ENCODE data around the gene INSRR.

INSRR gene

DNA sequence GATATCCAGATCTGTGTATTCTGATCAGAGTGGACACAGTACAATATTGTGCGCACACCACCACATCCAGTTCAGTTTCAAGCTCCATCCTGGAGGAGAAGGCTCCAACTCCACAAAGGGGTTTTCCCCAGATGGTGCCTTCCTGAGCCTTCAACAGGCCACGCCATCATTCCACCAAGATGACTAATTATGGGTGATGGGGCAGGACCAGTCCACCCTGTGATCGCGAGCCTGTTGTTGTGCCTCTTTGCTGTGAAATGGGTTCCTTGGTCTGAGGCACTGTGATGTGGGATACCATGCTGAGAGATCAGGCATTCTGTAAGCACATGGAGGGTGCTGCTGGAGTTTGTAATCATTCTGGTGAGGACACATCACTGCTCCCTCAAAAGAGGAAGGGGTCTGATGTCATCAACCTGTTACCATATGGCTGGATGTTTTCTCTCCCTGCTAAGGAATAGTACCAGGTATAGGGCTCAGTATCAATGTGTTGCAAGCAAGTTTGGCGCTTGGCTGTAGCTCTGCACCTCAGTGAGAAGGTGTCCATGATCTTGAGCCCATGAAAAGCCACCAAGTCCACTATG lies 35.6 kb downstream of the INSRR start:
- ATAC-seq, result no peak

DNA sequence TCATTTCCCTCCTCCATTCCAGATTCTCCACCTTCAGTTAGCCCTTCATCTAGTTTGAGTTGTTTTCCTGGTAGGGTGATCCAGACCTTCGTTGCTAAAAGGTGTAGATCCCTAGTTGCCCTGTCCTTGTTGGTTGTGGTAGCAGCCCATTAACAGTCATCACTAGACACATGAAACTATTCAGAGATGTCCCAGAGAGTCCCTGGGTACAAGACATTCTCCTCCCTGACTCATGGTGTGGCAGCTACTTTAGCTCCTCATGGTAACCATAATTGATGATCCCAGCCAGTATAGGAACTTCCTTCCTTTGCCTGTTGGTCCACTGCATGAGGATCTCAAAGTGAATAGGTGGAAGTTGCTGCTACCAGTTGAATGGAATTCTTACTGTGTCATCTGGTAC lies 36.2 kb downstream of the INSRR start:
- no peak for ATAC-seq

DNA sequence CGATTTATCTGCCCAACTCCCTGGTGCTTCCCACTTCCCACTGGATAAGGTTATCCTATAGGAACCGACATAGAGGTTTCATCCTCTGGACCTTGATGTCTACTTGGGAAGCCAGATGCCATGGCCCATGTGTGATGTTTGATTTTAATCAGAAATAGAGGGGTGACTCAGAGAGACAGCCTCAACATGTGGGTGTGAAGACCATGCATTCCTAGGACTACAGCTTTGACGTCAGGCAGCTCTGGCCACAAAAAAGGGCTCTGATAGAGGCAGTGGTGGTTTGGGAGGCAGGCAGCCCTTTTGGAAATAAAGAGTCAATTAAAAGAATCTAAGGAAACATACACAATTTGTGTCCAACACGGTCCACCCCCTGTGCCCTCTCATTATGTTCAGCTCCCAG lies 37.1 kb downstream of the INSRR start:
- peak; percentile 71 to 86 for ATAC-seq

DNA sequence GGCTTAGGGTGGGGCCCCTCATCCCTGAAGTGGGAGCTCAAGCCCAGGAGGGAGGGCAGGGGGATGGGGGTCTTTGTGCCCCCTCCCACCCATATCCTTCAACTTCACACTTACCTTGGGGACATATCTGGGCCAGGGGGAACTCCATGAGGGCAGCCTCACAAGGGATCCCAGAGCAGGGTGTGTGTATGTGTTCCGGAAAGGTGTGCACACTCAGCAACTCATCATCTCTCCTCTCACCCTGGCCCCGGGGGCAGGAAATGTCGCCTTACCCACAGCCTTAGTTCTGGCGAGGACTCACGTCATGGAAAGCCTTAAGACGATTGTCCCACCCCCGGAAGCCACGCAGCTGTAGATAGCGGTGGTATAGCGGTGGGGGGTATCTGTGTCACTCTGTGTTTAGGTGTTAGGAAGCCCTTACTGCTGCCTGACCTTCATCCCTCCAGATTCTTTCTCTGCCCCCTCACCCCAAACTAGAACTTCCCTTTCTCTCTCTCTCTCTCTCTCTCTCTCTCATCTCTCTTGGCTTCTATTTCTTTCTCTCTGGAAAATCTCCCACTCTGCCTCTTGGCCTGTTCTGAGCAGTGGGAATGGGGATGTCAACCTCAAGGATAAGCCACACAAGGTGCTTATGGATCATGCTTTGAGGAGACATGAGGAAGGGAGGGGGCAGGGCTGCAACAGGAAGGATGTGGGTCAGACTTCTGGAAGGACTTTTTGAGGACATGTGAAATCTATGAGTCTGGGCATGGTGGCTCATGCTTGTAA lies 42.2 kb downstream of the INSRR start, which contains the start of gene SH2D2A:
SH2D2A (minus strand) TSS at position 288 of the 768 bp plus-strand sequence; CDS start at position 148, 140 bp downstream.
- peak; percentile 91 for ATAC-seq

DNA sequence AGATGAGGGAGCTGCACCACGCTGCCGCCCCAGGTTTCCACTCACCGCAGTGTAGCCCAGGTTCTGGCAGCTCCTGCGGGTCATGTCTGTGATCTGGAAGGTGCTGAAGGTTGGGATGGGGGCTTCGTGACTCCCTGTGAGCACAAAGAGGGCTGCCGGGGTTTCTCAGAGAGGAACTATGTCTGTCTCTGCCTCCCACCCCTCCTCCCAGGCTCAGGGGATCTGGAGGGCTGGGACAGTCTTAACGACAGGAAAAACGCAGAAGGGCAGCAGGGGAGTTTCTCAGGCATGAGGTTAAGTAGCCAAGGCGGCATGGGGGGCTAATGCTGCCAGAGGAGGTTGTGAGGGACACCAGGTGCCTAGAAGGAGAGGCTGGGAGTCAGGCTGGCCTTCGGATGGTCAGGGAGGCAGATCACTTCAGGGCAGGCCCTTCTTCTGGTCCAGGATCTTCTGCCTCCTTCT lies 42.9 kb downstream of the INSRR start:
- ATAC-seq, result no peak

DNA sequence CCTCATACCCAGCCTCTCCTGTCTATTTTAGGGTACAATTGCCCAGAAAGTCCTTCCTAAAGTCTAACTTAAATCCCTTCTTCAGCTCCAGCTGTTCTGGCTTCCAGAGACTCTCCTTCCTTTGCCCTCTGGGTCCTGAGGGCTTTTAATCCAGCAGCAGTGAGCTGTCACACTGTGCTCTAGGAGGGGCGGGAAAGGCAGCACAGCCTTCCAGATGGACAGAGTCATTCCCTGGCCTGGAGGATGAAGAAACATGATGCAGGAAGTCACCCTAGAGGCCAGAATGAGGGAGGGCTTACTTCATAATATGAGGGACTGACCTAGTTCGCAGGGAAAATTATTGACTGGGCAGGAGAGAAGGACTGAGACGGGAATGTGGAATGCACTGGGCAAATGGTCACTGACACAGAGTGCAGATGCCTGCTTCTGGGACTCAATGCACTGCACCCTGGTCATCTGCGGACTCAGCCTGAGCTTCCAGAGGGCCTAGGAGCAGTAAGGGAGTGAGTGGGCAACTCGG lies 43.5 kb downstream of the INSRR start:
- ATAC-seq, result no peak

DNA sequence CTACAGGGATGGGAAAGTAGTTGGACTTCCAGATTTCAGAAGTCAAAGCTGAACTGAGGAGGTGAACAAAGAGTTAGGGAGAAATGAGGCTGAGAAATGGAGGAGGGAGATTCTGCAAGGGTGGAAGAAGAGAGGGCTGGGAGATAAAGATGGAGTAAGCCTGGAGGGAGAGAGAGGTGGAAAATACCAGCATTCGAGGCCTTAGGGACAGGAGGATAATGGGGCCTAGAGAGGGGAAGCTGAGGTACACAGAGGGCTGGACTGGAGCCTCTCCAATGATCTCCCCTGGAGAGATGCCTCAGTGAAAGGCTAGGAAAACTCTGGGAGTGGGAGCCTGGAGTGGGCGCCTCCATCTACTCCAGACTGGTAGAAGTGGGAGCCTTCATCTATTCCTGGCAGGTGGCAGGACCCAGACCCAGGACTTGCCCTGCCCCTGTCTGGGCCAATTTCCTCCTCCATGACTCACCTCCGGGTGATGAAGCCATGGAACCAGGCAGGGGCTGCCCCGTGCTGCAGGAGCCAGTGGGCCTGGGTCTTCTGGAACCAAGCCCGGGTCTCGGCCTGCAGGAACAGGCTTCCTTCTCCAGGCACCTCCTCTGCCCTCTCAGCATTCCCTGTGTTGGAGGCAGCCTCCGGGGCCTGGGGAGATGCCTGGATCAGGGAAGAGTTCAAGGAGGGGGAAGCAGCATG lies 44.2 kb downstream of the INSRR start:
- peak in 1 of 2 donors; percentile 14 for ATAC-seq

DNA sequence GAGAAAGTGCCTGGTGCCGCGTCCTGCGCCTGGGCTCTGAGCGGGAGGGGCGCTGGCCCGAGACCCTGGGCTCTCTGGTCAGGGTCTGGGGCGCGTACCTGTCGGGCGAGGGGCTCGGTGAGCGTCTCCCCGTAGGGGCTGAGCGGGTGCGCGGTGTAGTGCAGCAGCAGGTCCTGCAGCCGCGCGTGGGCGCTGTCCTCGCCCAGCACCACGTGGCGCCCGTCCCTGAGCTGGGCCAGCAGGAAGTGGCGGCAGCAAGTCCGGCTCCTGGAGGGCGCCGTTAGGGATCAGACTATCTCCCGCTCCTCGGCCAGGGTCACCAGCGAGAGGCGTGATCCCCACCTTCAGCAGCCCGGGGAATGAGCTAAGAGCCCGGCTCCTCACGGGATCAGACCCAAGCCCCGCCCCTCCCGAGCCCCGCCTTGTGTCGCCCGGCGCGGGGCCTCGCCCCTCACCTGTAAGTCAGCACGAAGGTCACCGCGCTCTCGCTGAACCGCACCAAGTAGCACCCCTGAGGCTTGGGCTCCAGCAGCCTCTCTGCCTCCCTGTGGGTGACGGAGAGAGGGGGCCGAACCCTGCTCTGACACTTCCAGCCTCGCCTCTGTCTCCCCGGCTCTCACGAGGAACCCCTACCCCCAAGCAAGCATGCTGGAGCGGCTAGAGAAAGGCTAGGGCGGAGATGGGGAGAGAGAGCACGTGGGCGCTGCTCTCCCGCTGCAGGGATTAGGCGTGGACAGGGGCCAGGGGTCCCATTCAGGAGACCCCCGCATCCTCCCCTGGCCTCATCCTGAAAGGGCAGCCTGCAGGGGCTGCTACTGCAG lies 45.0 kb downstream of the INSRR start:
- peak; percentile 41 to 42 for ATAC-seq

DNA sequence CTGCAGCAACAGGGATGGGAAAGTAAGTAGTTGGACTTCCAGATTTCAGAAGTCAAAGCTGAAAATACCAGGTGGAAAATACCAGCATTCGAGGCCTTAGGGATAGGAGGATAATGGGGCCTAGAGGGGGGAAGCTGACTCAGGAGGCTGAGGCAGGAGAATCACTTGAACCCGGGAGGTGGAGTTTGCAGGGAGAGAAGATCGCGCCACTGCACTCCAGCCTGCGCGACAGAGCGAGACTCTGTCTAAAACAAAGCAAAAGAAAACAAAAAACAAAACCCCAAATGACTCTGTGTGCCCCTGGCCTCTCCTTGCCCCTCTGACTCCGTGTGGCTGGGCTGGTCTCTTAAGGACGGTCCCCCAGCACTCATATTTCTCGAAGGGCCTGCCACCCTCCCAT lies 45.6 kb downstream of the INSRR start:
- no peak for ATAC-seq

DNA sequence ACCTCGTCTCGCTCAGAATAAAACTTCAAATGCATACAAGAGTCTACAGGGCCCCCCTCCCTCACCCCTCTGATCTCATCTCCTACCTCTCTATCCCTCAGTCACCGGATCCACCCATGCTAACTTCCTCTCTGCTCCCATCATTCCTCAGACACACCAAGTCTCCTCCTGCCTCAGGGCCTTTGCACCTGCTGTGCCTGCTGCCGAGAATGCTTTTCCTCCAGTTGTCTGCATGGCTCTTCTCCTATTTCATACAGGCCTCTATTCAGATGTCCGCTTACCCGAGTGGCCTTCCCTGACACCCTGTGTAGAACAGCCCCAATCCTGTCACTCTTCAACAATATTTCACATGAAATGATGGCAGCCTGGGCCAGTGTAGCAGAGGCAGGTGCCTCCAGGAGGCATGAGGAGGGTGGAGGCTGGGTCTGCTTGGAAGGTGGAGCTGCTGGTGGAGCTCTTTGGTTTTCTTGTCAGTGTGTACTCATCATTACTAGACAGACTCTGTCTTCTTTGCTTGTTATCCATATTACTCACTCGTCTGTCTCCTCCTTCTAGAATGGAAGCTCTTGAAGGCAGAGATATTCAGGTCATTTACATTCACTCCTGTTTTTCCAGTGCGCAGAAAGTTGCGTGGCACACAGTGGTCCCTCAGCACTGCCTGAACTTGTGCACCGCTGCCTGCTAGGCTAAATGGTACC lies 46.5 kb downstream of the INSRR start:
- ATAC-seq, result no peak

DNA sequence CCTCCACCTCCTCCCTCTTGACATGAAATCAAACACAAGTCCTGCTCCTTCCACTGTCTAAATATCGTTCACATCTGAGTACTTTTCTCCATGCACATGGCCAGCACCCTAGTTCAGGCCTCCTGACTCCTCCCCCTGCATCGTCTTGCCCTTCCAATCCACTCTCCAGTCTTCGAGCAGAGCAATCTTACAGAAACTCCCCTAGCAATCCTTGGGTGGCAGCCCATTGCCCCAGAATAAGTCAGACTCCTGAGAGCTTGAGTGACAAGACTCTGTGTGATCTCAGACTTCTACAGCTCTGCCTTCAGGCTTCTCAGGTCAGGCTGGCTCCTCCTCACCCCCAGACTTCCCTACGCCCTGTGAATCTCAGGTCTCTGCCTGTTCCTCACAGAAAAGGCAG lies 47.7 kb downstream of the INSRR start:
- no peak for ATAC-seq

DNA sequence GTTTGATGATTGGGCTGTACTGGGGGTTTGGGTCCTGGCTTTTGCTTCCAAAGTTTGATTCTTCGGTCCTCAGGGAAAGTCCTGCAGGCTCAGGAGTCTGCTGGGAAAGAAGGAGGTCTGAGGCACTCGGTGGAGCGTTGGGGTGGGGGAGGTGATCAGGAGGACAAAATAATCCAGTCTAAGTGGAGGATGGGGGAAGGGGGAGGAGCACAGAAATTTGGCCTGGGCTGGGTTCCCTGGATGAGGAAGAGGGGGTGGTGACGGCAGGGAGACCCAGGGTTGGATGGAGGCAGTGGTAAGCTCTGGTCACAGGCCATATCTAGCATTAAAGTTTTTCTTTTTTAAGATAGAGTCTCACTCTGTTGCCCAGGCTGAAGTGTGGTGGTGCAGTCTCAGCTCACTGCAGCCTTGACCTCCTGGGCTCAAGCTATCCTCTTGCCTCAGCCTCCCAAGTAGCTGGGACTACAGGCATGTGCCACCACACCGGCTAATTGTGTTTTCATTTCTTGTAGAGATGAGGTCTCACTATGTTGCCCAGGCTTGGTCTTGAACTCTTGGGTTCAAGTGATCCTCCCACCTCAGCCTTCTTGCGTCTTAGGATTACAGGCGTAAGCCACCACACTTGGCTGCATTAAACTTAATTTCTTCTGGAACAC lies 49.1 kb downstream of the INSRR start:
- ATAC-seq, result no peak

DNA sequence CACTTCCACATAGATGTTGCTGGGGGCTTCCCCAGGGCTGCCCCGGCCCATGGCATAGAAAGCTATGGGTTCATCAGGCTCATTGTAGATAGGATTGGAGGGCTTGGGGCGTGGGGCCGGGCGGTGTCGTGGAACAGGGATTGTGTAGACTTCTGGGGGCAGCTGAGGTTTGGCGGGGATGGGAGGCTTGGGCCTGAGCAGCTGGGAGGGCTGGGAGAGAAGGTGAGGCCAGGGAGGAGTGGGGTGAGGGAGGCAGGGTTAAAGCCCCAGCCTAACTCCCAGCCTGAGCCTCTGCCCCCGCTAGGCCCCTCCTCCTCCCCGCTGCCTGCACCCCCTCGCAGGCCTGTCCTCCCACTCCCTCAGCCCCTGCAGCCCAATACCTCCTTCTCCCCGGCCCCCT lies 49.6 kb downstream of the INSRR start:
- ATAC-seq, result no peak

DNA sequence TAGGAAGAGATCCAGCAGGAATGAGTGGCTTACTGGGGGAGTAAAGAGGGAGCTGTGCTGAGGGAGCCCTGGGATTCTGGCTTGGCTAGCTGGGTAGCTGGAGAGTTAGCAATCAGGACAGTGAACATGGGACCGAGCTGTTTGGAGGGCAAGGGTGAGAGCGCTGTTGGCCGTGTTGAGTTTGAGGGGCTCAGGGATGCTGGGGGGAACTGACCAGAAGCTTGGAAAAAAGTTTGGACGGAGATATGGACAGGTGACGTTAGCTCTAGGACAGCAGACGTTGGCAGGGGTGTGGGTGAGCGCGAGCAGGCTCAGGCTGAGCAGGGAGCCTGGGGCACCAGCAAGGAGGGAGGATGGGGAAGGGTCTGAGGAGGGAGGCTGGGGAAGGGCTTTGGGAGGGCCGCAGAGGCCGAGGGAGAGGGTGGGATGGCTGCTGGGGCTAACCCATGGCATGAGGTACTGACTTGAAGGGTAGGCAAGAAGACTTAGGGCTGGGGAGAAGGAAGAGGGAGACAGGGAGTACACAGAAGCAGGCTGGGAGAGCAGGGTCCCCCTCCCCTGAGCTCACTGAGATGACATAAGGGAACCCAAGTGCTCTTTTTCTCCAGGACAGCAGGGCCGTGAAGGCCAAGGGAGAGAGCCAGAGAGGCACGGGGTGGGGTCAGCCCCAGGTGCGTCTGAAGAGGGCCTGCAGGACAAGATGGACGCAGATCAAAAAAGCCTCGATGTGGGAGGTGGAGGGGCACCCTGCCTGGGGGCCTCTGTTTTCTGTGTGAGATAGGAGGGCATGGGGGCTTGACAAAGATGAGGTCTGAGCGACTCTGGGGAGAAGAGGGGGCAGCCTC lies 50.5 kb downstream of the INSRR start:
- no peak for ATAC-seq

DNA sequence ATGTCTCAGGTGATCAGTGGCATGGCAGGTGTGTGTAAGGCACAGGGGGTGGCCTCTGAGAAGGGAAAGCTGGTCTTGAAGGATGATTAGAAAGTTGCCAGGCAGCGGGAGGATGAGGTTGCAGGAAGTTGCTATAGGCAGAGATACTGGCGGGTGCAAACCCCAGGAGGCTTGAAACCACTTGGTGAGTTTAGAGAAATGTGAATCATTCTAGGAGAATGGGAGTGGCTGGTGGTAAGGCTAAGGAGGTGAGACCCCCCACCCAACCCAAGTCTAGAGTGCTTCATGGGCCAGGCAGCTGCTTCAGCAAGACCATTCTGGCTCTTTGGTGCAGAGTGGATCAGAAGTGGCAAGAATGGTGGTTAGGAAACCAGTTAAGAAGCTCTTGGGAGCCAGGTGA lies 51.3 kb downstream of the INSRR start:
- peak in 1 of 2 donors; percentile 34 for ATAC-seq

DNA sequence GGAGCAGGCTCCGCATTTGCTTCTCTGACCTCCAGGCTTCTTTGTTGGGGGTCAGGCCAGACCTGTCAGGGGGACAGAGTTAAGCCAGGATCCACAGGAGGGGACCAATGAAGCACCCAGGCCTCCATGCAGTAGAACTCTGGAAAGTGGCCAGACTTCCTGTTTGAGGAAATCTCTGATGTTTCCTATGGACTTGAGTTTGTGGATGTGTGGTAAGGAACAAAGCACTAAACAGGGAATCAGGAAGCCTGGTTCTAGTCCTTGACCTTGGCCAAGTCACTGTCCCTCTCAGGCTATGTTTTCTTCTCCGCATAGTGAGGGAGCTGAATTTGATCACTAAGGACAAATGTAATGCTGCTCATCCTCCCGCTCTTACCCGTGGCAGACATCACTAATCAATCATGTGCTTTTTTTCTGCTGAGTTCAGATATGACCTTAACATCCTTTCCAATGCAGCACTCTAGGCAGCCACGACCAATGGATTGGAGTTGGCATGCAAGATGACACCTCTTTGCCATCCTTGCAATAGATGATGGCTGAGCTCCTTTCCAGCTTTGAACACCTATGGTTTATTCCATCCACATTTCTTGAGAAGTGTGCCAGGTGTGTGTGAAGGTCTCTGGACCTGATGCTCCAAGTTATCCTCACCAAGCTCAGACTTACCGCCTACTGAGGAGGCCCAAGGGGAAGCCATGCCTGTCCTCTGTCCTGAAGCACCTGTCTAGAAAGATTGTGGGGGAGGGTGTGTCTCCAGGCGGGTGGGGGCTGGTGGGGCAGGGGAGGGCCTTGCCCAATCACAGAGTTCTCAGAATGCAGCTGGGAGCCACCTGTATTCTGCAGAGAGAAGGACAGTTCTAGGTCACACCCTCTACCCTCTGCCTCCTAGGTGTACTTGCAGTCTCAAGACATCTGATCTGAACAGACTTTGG lies 52.1 kb downstream of the INSRR start:
- ATAC-seq, result no peak

DNA sequence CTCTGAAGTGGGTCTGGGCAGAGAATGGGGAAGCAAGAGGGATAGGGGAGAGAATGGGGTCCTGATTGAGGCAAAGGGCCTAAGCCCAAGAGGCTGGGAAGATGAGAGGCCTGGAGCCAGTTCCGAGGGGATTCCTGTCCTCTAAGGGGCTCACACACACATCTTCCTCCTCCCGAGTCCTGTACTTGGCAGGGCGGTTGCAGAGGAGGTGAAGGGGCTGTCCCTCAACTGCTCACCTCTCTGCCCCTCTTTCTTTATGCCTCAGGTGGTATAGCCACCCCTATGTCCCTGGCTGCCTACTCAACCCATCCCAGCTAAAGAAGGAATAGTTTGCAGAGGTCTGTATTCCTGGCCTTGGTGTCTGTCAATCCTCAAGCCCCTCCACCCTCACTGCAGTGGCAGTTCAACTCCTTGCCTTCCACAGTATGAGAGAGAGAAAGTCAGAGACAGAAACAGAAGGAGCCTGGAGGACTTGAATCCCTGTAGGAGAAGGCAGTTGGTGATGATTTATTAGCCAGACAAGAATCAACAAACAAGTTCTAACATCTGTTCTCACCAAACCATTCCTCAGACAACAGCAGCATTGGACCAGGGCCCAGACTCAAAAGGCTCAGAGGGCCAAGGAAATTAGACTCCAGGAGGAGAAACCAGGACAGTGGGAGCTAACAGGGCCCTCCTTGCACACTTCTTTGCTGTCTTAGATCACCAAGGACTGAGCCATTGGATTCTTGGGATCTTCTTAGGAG lies 53.0 kb downstream of the INSRR start:
- no peak for ATAC-seq

DNA sequence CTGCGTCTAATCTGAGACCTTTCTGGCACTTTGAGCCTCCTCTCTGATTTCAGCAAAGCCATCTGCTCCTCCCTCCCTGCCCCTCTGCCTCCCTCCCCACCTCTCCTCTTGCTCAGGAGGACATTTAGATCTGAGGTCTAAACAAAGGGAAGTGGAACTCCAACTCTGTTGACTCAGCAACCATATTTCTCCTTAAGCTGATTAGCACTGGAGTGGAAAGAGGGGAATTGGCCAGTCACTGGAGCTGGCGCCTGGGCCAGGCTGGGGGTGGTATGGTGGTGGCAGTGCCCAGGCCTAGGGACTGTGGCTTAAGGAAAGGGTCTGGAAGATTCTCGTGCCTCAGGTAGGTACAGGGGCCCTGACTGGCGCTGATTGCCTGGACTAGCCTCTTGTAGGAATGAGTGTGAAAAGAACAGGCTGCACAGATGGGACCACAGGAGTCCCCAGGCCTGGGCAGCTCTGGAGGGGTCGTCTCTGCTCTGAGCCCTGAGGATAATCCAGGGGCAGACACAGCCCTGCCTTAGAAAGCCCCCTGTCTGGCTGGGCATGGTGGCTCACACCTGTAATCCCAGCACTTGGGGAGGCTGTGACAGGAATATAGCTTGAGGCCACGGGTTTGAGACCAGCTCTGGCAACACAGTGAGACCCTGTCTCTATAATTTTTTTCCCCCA lies 54.2 kb downstream of the INSRR start:
- no peak for ATAC-seq
